H1 (cell line): Measurements from ENCODE around the gene RSKR. TPM values are rescaled to one million over a fixed set of nuclear protein-coding genes. Genes with fewer than 3 reads are reported as not detected.

Source experiments
- BCL11A ChIP-seq, 2 experiments: IDR thresholded peaks; one replicate each; pipeline ENCODE4 v1.6.1; 2011; ENCODE audit warnings: low read depth in 2 of 2, low read length in 2 of 2, mild to moderate bottlenecking in 2 of 2
- KDM5A ChIP-seq: fragments of 200-600 bp; IDR thresholded peaks from 2 replicates; pipeline ENCODE4 v1.7.1; 2012; ENCODE audit warnings: mild to moderate bottlenecking, low read length, inconsistent platforms, mixed read lengths
- polyA plus RNA-seq, 7 experiments: library from polyadenylated mRNA; depleted of rRNA in 3 of 7; stranded (reverse) in 5 of 7; unstranded in 2 of 7; fragments of >200 nt in 5 of 7; fragments of 200-250 nt in 2 of 7; gene quantifications; 1 replicate in 5 of 7; 2 replicates in 1 of 7; 4 replicates in 1 of 7; pipeline versions ENCODE4 v1.2.1 to v1.2.3, GENCODE V29; 2011 to 2013; ENCODE audit warnings: missing spikeins in 2 of 7, mixed read lengths in 2 of 7
- total RNA-seq: library from RNA; stranded (reverse); fragmentation: NEBNext Ultra II Directional; extraction: Animal tissue kit (Norgen Biotek cat#: 25700); gene quantifications from 2 replicates; pipeline ENCODE4 v1.2.1, GENCODE V29; 2021

Gene RSKR
- total and polyA plus RNA-seq, 2 of the 8 experiments (the other 6 are each of a cell fraction or from before 2014, with no cell fraction given), result 24.1 to 28.5 TPM

DNA sequence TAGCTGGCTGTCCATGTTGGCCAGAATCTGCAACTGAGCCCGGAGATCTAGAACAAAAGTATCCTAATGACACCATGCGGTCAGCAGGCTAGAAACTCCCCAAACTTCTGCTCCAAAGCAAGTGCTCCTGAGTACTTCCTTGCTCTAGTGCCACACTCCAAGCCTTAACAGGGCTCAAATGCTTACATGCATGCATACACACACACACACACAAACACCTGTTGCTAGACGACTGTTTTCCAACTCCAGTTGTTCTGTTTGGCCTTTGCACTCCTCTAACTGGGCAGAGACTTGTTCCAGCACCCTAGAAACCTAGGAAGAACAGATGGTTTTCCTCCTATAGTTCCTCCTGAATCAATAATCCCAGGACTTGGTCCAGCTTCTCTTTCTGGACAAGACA, 29.6 kb downstream of the RSKR start (continued):
- no peak for TF ChIP-seq BCL11A (IDR thresholded peaks at IDR 0.05; ENCODE audit: low read depth in 2 of 2, low read length in 2 of 2)
- TF ChIP-seq KDM5A, result no peak
